Inferior parietal cortex (tissue), 1 donor: ENCODE data around the gene SLC39A13.

ENCODE experiments used
- DNase-seq: peaks from one replicate; pipeline ENCODE4 v3.0.0-alpha.2; 2016; ENCODE audit errors: extremely low spot score

The SLC39A13 gene

DNA sequence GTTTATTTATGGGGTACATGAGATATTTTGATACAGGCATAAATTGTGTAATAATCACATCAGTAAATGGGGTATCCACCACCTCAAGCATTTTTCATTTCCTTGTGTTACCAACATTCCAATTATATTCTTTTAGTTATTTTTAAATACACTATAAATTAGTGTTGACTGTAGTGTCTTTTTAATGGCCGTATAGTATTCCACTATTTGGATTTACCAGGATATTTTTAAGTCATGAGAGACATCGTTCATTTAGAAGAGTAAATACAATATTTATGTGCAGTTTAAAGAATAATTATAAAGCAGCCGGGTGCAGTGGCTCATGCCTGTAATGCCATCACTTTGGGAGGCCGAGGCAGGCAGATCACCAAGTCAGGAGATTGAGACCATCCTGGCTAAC is 23.9 kb upstream of the SLC39A13 start:
- no peak for DNase-seq

DNA sequence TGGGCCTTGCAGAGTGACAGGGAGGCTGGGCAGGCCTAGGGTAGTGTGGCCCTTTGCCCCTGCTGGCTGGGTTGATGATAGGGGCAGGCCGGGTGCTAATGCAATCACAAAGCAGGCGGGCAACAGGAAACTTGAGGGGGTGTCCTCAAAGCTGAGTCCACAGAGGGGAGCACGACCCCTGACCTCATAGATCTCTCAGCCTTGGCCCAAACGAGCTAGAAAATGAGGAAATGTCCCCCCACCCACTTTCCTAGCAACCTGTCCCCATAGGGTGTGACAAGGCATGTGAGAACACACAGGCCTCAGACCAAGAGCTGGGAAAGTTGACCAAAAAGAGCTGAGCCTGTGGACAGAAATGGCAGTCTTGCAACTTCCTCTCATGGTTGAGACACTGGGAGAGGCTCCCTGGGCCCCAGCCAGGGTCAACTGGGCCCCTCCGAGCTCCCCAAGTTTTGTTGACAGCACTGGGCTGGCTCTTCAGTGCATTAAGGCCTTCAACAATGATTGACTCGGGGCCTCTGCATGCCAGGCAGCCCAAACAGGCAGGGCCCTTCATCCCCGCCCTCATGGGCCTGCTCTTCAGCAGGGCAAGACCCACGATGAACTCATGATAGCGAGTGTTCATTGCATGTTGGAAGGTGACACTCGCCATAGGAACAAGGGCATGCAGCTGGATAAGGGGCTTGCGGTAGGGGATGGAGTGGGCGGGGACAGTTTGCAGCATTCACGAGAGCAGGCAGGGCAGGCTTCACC is 20.3 kb upstream of the SLC39A13 start:
- no peak for DNase-seq

DNA sequence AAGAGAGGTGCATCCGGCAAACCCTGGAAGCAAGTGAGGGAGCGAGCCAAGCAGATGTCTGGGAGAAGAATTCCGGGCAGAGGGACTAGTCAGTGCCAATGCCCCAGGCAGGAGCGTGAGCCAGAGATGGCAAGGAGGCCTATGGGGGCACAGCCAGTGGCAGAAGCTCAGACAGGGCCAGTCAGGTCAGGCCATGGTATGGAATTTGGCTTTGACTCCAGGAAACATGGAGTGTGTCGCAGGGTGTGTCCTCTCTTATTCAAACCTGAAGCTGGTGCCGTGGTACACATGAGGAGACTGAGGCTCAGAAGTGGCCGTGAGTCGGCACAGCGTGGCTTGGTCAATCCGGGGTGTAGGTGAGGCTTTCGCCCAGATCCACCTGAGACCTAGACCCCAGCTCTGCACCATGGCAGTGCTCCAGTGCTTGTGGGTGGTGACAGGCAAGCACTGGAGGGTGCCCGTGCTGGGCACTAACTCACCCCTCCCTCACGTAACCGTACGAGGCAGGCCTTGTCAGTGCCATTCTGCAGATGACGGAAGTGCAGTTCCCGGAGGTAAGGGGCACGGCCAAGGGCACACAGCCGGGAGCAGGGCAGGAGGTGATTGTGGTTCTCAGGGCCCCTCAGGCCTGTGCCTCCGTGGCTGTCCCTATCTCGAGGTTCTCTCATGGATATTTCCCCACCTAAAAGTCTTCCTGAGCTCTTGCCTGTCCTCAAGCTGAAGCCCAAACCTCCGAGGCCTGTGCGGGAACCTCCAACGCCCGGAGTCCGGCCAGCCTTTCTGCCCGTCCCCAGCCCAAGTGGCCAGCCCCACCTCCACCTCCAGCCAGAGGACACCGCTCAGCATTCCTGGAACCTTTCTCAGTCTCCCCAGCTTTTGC is 19.5 kb upstream of the SLC39A13 start:
- DNase-seq: no peak

DNA sequence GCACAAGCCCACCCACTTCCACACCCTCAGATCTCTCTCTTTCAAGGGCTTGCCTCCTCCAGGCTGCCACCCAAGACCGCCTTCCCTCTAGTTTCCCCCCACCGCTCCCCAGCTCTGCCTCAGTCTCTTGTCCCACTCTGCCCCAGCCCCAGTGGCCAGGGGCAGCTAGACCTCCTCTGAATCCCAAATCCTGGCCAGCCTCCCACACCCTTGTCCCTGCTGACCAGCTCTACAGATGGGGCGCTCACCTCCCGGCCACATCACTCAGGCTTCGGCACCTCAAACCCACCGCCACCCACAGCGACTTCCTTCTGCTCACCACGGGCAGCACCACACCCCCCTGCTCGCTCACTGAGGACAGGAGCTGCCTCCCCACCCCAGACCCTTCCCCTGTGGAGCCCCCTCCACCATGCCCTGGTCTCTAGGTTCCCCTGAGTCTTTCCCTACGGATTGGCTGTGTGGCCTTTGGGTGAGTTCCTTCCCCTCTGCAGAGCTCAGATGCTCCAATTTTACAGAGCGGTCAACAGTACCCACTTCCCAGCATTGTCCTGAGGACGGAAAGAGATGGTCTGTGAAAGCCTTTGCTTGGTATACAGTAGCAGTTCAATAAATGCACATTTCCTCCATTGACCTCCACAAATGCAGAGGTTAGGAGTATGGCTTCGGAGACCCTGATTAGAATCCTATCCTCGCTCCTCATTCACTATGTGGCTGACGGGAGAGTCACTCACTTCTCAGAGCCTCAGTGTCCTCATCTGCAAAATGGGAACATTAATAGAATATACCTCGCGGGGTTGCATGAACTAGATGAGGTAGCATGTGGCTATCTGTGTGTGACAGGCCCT is 18.6 kb upstream of the SLC39A13 start:
- no peak for DNase-seq

DNA sequence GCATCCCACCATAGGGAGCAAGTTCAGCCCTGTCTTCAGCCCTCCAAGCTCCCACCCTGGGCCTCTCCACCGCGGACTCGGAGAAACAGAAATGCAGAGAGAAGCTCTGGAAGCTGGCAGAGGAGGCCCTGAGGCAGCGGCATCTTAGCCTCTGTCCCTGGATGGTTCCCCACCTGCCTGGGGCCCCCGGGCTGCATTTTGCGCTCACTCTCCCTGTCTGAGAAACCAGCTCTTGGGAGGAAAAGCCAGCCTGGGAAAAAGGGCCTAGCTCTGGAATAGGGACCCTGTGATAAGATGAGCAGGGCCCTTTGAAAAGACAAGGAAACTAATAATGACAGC is 18.0 kb upstream of the SLC39A13 start:
- DNase-seq: no peak

DNA sequence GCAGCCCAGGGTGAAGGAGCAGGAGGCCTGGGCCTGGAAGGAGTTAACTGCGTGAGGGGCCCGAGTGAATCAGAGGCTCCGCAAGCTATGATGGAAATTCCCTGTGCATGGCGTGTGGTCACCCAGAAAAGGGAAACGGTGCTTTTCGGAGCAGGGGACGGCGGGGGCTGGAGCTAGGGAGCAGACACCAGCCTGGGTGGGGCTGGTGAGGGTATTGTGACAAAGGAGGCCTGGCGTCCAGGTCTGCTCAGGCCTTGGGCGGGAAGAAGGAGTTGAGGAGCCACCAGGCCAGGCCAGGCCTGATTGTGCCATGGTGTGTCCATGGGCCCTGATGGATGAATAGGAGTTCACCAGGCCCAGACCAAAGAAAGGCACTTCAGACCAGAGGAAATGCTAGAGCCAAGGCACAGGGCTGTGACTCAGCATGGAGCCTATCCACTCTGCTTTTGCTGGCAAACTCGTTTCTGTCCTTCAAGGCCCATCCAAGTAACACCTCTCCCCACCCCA is 17.3 kb upstream of the SLC39A13 start:
- DNase-seq: no peak

DNA sequence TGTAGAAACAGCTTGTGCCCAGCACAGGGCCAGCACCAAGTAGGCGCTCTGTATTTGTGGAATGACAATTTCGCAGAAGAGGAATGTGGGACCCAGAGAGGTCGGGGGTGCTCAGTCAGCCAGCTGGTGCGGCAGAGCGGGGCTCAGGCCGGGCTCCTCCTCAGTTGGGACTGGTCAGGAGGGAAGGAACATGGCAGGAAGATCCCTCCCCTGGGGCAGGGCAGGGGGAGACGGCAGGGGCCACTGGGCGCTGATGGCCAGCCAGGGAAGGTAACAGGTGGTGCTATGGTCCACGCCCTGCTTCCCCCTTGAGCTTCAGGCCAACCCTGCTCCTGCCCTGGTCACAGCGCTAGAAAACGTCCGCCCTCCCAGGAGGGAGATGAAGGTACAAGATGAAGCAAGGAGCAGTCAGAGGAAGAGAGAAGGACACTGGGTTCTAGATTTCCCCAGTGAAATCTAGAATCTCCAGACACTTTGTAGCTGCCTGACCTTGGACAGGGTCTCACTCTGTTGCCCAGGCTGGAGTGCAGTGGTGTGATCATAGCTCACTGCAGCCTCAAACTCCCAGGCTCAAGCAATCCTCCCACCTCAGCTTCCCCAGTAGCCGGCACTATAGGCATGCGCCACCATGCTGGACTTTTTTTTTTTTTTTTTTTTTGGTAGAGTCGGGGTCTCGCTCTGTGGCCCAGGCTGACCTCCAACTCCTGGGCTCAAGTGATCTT is 16.5 kb upstream of the SLC39A13 start:
- DNase-seq: no peak

DNA sequence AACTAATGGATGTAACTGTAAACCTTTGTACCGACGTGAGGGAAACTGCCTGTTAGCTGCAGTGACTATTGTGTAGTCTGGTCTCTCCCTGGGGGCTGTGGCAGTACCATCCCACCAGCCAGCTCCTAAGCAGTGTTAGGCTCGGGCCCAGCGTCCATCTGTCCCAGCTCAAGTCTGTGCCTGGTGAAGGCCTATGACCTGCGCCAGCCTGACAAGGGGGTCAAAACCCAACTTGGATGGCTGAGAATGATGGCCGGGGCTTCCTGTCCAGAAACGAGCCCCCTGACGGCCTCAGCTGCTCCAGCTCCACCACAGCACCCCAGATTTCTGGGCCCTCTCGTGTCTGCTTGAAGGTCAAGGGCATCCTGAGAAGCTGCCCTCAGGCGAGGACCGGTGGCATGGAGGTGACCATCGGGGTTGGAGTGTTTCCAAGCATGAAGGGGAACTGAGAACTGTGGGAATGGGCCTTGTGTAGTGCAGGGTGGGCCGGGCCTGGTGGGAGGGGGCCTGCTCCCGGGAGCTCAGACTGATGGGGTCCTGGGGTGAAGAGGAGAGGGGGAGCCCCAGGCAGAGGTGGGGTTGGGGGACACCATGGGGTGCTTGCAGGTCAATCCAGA is 15.7 kb upstream of the SLC39A13 start:
- no peak for DNase-seq

DNA sequence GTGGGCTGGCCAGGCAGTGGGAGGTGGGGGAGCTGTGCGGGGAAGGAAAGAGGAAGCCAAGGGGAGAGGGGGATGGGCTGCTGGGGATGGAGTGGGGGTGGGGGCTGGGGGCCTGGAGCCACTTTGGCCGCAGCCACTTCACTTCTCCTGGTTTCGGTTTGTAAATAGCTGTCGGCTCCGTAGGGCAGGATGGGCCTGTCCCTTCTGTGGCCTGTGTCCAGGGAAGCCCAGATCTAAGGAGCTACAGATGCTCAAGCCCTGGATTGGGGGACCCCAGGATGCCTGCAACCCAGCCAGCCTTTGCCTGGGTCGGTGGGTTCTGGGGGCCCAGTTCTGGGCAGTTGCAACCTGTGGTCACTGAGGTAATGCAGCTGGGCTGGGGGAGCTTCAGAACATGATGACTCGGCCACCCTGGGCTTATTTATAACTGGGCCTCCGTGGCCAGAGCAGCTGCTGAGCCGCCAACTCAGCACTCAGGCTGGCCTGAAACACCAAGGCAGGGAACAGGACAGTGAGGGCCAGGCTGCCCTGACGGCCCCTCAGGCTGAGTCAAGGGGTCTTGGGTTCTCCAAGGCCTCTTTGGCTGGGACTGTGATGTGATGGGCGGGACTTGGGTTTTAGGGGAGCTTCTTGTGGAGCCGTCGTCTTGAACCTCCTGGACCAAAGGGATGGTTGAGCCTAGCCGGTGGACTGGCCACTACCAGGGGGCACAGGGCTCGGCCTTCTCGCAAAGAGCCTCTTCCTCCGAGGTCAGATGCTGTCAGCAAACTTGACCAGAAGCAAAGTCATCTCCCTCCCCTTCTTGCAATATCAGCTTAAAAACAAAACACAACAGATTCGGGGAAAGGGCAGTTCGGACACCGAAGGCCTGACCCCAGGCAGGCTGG is 15.0 kb upstream of the SLC39A13 start:
- DNase-seq: no peak

DNA sequence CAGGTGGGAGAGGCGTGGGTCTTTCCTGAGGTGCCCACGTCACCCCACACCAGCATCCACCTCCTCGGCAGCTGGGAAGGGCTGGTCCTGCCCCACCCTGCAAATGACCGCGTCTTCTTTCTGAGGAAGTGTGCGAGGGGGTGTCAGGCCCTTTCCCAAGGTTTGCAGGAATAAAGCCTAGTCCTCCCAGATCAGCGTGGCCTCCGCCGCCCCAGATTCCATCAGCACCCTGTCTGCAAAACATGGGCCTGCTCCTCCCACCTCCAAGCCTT is 14.4 kb upstream of the SLC39A13 start:
- DNase-seq: no peak

DNA sequence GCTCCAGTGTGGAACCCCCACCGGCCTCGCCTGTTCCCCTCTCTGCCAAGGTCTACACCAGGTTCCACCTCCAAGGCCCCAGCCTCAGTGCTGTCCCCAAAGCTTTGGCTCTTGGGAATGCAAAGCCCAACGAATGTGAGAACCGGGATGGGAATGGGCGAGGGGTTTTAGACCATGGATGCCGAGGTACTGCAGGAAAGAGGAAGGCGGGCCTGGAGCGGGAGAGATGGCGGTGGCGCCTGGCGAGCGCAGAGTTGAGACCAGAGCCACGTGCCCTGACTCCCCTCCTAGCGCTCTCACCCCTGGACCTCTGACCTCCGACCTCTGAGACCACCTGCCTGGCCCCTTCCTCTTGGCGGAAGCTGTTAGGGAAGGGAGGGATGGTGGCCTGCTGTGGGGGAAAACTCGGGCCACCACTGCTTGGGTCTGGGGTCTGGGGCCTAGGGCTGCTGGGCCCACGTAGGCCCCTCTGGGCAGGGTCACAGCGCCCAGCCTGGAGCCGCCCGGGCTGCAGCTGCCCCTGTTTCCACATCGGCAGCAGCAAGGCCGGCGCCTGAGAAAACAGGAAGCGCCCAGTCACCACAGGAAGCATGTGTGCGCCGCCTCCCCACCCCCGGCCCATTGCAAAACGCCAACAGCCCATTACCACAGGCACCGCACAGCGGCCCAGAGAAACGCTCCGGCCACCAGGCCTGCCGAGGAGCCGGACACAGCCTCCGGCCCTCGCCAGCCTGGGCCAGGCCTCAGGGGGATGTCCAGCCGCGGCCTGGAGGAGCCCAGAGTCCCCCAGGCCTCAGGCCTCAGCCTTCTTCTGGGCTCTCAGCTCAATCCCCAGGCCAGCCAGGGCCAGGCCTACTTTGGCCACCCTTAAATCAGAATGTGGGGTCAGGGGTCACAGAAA is 13.8 kb upstream of the SLC39A13 start:
- no peak for DNase-seq

DNA sequence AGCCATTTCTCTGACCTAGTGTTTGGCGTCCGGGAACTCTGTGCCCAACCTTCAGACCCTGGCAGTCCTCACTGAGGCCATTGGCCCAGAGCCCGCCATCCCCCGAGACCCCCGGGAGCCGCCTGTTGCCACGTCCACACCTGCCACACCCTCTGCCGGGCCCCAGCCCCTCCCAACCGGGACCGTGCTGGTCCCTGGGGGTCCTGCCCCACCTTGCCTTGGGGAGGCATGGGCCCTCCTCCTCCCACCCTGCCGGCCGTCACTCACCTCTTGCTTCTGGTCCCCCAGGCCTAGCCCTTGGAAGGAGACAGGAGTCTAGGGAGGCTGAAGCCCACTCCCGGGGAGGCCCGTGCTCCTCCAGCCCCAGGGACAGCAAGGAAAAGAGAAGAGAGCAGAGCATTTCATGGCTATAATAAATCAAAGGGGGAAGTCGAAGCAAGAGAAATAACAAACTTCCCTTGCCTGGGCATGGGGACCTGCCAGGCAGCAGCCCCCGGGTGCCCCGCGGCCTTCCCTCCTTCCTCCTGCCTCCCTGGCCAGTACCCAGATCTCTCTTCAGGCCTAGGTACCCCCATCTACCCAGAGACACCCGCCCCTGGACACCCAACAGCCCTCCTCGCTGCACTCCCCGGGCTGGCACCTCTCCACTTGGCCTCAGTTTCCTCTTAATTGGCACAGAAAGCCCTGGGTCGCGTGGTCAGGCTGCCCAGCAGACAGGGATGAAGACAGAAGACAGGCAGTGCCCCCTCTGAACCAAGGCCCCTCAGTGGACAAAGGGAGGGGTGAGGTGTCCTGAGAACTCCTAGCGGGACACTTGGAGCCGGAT is 13.0 kb upstream of the SLC39A13 start:
- no peak for DNase-seq

DNA sequence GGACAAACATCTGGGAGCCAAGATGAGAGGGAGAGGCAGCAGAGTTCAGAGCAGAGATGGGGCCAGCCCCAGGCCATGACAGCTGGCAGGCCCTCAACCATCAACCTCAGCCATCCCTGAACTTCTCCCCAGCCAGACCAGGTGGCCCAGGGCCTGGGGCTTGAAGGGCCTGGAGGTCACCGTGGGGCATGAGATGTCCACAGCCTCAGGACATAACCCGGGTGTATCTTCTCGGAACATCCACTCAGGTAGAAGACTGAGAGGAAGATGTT is 12.4 kb upstream of the SLC39A13 start:
- no peak for DNase-seq

DNA sequence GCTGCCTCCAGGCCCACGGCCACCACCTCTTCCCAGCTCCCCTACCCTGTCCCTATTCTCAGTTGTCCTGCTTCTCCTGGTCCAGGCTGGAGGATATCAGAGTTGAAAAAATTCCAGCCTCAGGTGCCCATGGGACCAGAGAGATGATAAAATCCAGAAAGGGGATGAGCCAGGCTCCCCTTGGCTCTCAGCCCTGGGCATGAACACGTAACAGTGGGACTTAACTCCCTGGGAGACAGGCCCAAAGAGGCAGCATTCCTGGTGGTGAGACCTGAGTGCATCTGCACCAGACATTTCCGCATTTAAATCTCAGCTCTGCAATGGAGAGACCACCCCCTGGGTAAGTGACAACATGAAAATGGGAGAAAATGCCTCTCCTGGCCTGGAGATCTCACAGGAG is 10.4 kb upstream of the SLC39A13 start:
- no peak for DNase-seq

DNA sequence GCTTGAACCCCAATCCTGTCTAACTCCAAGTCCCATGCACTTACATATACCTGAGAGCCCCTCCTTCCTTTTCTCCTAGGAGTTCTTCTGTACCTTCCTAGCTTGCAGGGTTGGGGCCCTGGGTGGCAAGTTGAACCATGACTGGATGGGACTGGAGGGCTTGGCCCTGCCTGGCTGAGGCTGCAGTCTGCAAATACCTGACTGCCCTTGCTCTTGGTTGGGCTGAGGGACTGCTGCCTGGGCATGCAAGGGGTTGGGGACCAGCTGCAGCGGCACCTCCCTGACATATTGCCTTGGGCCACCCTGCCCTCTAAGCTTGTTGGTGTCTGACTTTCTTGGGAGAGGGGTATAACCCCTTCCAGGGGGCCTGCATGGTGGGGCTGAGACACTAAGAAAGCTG is 9.8 kb upstream of the SLC39A13 start:
- no peak for DNase-seq

DNA sequence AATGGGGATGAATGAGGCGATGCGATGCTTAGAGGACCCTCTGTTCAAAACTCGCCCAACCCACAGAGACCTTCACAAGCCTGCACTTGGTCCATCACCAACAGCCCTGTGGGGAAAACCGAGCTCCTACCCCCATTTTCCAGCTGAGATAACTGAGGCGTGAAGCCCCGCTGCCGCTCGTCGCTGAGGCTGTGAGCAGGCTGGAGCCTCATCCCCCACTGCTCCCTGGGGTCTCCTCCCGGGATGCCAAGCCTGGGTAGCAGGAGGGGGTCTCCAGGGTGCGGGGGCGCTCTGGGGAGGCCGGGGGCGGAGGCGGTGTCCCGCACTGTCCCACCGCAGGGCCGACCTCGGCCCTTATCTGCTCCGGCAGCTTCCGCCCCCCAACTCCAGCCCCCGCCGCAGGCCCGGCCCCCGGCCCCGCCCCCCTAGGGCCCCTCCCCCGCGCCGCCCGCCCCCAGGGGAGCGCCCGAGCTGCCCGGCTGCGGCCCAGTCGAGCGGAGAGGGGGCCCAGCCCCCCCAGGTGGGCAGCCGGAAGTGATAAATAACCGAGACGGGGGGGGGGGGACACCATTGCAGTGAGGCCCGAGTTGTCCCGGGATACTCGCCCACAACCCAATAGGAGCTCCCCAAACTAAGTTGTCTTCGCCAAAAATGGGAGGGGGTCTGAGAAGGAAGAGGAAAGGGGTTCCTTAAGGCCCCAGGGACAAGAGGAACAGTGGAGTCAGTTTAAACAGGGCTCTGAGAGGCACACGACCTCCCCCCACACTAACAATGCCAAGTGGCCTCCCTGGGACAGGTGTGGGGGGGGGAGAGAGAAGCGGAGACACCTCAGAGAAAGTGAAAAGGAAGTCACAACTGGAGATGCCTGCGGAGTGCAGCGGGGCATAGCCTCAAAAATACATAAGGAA is 8.3 kb upstream of the SLC39A13 start:
- DNase-seq: no peak

DNA sequence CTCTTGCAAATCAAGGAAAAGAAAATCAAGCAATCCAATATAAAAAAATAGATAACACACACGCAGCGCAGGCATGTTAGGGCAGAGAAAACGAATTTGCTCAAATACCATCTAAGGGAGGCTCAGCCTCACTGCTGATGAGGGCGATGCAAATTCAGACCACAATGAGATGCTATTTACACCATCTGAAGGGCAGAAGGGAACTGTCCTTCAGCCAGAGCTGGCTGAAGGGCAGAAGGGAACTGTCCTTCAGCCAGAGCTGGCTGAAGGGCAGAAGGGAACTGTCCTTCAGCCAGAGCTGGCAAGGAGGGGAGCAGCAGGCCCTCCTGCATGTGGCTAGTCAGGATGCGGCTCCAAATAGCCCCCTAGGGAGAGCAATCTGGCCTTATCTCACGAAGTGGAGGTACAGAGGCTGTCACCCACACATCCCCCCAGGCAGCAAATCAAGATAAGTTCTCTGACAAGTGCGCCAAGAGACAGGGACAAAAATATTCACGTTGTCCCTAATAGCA is 7.6 kb upstream of the SLC39A13 start:
- DNase-seq: no peak
